Lung microvascular endothelial cell (primary cell): ENCODE measurements around the gene ACOT8. TPM values are rescaled to one million over a fixed set of nuclear protein-coding genes. Genes with fewer than 3 reads are reported as not detected.

Source experiments
- DNase-seq, 2 donors: peaks; one replicate each; pipeline versions ENCODE4 v3.0.0 to v3.0.0-alpha.2; 2010; ENCODE audit warnings: low read depth in 2 of 2
- total RNA-seq: library from RNA; depleted of rRNA; stranded (reverse); fragments of >200 nt; gene quantifications from 2 replicates; pipeline ENCODE4 v1.2.1, GENCODE V29; 2014

The ACOT8 gene
- total RNA-seq, 1 donor from 2014 or later: 35.3 TPM

- no peak for DNase-seq
Observed at GRCh38 chr20:45796337-45797065, 60.7 kb downstream of the ACOT8 start.

- DNase-seq: peak in 1 of 2 donors; percentile 6
Observed at GRCh38 chr20:45792317-45793118, 64.7 kb downstream of the ACOT8 start.

Other genes with a start within 250 kb of the ACOT8 start
- not detected in 2 replicates for gene WFDC10A, start 227.7 kb downstream of the ACOT8 start, total RNA-seq
- not detected in 2 replicates for gene WFDC9, start 226.1 kb downstream of the ACOT8 start, total RNA-seq
- gene WFDC11, start 187.2 kb downstream of the ACOT8 start, total RNA-seq: not detected in 2 replicates
- not detected in 2 replicates for gene WFDC13, start 155.4 kb downstream of the ACOT8 start, total RNA-seq
- gene WFDC10B, start 152.4 kb downstream of the ACOT8 start, total RNA-seq: not detected in 2 replicates
- gene SPINT4, start 135.0 kb downstream of the ACOT8 start, total RNA-seq: not detected in 2 replicates
- gene WFDC3, start 65.5 kb downstream of the ACOT8 start, total RNA-seq: not detected in 2 replicates
- 14.4 and 15.1 TPM in 2 replicates for gene DNTTIP1, start 65.4 kb downstream of the ACOT8 start, total RNA-seq
- gene UBE2C, start 44.7 kb downstream of the ACOT8 start, total RNA-seq: 4.2 and 10.7 TPM in 2 replicates
- gene TNNC2, start 30.1 kb downstream of the ACOT8 start, total RNA-seq: not detected in 2 replicates
- gene SNX21, start 23.6 kb downstream of the ACOT8 start, total RNA-seq: 9.4 and 11.9 TPM in 2 replicates
- 5.0 and 7.9 TPM in 2 replicates for gene ZSWIM3, start 222 bp upstream of the ACOT8 start, total RNA-seq
- 2.4 and 4.0 TPM in 2 replicates for gene ZSWIM1, start 23.8 kb upstream of the ACOT8 start, total RNA-seq
- gene SPATA25, start 30.2 kb upstream of the ACOT8 start, total RNA-seq: 0.44 and 0.79 TPM in 2 replicates
- gene NEURL2, start 33.8 kb upstream of the ACOT8 start, total RNA-seq: 2.2 and 3.0 TPM in 2 replicates
- 40.8 and 64.1 TPM in 2 replicates for gene CTSA, start 33.9 kb upstream of the ACOT8 start, total RNA-seq
- 4.4 and 4.8 TPM in 2 replicates for gene PLTP, start 54.8 kb upstream of the ACOT8 start, total RNA-seq
- gene PCIF1, start 77.3 kb upstream of the ACOT8 start, total RNA-seq: 7.8 and 9.5 TPM in 2 replicates
- gene ZNF335, start 114.8 kb upstream of the ACOT8 start, total RNA-seq: 4.4 and 8.9 TPM in 2 replicates
- under 0.01 TPM in 1 of 2 replicates, not detected in the other for gene MMP9, start 151.5 kb upstream of the ACOT8 start, total RNA-seq
- gene SLC12A5, start 171.8 kb upstream of the ACOT8 start, total RNA-seq: 0.20 and 0.44 TPM in 2 replicates
- 7.0 and 9.1 TPM in 2 replicates for gene NCOA5, start 232.6 kb upstream of the ACOT8 start, total RNA-seq